LNCAP (cell line): ENCODE measurements around the gene GRK6.

Source experiments
- TF ChIP-seq, protein P1 (sequence below): fragments of 450-650 bp; IDR thresholded peaks from 2 replicates; pipeline ENCODE4 v1.5.1; 2017; ENCODE audit warnings: mild to moderate bottlenecking

Gene GRK6

DNA sequence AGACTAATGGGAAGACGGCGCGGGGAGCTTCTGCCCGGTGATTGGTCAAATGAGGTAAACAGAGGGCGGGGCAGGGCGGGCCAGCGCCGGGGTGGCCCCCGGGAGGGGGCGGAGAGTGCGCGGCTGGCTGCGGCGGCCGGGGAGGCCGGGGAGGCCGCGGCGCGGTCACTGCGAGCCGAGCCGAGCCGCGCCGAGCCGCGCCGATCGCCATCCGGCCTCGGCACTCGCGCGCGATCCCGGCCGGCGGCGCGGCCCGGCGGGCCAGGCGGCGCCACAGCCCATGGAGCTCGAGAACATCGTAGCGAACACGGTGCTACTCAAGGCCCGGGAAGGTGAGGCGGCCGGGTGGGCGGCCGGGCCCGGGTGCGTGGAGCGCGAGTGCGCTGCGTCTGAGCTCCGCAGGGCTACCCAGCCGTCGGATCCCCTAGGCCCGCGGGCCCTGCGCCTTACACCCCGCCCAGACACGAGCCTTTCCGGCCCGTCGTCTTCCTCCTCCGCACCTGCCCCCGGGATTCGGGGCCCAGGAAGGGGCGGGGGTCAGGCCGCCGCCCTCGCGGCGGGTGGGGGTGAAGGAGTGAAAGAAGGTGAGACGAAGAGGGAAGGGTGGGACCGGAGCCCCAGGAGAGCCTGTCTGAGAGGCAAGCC is at the start of gene GRK6:
TSS of gene GRK6 (plus strand) at position 111 of the 645 bp plus-strand sequence. CDS start at position 281, 170 bp downstream.
- TF ChIP-seq, protein P1, sequence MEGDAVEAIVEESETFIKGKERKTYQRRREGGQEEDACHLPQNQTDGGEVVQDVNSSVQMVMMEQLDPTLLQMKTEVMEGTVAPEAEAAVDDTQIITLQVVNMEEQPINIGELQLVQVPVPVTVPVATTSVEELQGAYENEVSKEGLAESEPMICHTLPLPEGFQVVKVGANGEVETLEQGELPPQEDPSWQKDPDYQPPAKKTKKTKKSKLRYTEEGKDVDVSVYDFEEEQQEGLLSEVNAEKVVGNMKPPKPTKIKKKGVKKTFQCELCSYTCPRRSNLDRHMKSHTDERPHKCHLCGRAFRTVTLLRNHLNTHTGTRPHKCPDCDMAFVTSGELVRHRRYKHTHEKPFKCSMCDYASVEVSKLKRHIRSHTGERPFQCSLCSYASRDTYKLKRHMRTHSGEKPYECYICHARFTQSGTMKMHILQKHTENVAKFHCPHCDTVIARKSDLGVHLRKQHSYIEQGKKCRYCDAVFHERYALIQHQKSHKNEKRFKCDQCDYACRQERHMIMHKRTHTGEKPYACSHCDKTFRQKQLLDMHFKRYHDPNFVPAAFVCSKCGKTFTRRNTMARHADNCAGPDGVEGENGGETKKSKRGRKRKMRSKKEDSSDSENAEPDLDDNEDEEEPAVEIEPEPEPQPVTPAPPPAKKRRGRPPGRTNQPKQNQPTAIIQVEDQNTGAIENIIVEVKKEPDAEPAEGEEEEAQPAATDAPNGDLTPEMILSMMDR = no peak

DNA sequence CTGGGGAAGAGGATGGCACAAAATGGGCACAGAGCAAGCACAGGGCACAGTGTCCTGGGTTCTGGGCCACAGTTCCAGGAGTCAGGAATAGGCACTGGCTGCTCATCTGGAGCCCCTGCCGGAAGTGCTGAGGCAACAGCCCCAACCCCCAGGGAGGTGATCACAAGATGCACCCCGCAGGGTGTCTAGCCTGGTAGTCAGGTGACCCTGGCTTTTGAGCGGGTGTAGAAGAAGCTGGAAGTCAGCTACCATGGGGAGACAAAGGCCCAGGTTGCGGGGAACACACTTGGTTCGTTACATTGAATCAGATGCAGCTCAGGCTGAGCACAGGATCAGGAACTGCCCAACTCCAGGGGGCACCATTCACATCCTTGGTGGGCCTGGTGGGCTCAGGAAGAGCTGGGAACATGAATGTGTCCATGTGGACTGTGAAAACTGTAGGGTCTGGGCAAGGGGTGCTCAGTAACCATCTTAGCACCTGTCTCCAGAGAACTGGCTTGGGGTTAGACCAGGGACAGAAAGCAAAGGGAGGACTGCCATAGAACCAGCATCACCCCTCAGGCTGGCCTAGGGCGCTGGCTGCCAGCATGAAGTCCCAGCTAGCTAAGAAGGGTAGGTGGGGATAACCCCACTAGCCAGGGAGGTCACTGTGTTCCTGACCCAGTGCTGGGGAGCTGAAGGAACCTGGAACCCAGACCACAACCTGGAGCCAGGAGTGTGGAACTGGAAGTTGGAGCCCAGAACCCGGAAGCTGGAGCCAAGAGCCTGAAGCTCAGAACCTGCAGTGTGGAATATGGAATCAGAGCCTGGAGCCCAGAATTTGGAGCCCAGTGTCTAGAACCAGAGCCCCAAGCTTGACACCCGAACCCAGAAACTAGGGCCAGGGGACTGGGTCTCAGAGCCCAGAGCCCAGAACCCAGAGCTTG is 48.4 kb upstream of the GRK6 start:
- TF ChIP-seq, protein P1 = no peak

DNA sequence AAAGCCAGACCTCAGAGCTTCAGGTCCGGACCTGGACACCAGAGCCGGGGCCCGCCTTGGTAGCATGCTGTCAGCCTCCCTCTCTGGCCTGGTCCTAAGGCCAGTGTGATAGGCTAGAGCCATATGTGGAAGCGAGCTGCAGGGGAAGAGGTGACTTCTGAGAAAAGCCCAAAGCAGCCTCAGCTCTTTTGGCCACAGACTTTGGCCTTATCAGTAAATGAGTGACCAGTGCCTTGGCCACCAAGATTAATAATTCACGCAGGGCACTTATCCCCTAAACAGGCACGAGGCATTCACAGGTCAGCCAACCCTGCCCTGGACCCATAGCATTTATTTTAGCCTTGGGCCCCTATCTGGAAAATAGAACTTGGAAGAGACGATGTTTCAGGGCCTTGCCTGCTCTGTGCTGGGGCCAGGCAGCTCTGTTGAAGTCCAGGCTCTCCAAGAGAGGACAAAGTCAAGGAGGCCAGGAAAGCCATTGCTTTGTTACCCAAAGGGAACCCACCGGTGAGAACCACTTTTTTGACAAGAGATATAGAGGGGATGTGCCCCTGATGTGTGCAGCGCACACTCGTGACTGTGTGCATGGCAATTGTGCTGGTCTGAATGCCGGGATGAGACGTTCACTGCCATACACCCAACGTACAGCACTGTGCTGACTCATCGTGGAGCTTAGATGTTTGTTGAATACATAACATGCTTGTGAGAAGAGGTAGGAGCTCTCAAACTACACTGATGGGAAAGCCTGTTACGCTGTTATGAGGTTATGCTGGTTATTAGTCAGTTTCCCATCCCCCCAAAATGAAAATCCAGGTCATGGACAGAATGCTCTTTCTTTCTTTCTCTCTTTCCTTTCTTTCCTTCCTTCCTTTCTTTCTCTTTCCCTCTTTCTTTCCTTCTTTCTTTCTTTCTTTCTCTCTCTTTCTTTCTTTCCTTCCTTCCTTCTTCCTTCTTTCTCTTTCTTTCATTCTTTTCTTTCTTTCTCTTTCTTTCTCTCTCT is 47.3 kb upstream of the GRK6 start:
- TF ChIP-seq, protein P1 = no peak

DNA sequence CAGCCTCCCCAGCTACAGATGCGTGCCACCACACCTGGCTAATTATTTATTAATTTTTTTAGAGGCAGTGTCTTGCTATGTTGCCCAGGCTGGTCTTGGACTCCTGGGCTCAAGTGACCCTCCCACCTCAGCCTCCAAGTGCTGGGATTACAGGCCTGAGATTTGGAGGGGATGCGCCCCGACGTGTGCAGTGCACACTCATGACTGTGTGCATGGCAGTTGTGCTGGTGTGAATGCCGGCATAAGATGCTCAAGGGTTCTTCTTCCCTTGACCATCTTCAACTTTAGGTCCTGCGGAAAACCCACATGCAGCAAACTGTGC is 45.7 kb upstream of the GRK6 start:
- TF ChIP-seq, protein P1 = no peak

DNA sequence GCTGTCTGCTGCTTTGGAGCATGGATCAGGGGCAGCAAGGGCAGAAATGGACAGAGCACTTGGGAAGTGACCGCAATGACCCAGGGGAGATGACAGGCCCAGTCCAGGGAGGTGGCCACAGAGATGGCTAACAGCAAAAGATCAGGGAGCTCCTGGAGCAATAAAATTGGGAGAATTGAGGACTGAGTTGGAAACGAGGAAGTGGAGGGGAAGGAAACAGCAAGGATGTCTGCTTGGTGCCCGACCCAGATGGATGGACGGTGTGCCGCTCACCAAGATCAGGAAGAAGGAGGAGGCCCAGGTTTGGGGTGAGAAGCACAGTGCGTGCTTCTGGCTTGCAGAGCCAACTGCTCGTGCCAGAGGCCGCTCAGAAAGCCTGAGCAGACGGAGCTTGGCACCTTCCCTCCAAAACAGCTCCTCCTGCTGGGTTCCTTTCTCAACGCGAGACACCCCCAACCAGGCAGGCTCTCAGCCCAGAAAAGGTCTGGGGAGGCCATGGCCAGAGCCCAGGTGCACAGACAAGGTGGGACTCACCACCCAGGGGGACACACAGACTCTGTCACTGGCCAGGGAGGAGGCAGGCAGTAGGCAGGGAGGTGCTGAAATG is 44.0 kb upstream of the GRK6 start:
- TF ChIP-seq, protein P1 = peak; percentile 47

DNA sequence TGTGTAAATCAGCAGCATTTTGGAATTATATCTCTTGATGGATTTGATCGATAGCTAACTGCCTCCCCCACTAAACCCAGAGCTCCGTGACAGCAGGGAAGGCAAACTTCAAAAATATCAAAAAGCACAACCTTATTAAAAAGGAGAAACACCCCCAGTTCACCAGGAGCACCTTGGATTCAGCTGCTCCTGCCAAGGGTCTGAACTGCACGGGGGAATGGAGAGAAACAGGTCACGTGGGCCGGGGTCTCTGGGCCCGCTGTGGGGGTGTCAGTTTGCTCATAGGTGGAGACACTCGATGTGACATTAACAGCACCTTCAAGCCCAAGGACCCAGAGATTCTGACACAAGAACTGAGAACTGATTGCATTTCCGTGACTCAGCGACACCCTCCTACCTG is 43.3 kb upstream of the GRK6 start:
- TF ChIP-seq, protein P1 = no peak

DNA sequence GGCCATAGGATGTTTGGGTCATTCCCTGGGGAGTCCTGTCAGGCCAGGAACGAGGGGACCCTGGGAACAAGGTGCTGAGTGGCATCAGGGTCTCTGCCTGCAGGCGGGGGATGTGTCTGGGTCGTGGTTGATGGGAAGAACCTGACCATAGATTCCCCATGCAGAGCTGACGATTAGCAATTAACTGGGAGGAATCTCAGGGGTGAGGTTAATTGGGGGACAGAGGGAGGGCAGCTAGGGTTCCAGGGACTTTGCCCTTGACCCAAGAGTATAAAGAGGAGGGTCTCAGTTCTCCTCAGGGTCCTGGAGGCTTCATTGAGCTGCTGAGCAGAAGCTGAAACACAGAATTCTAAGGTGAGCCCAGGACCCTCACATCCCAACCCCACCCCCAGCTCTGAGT is 42.3 kb upstream of the GRK6 start, which contains the start of gene SLC34A1:
TSS of gene SLC34A1 (plus strand) at position 301 of the 400 bp plus-strand sequence. CDS start 1,308 bp downstream, outside the sequence.
- TF ChIP-seq, protein P1 = no peak
